Adrenal gland (tissue), 12 donors: Measurements from ENCODE around the gene CUL1. TPM values are rescaled to one million over a fixed set of nuclear protein-coding genes. Genes with fewer than 3 reads are reported as not detected.

Experiments used
- DNase-seq, 7 donors: peaks; one replicate each; pipeline ENCODE4 v3.0.0-alpha.2; 2019 to 2020
- H3K27ac ChIP-seq, 5 donors: fragments of 200-600 bp; sonication (generic) in 4 of 5; 1 replicate in 3 of 5; 2 replicates in 2 of 5; pipeline versions ENCODE4 v1.5.1 to v1.8.0; 2016 to 2020; ENCODE audit warnings: mild to moderate bottlenecking in 1 of 5
- H3K27me3 ChIP-seq: fragments of 200-600 bp; 2 replicates; pipeline ENCODE4 v1.8.0; 2021
- H3K36me3 ChIP-seq, 2 donors: fragments of 200-600 bp; replicated peaks in 1 of 2; 1 replicate in 1 of 2; 2 replicates in 1 of 2; pipeline versions ENCODE4 v1.5.1 to v1.8.0; 2018 to 2022
- H3K4me1 ChIP-seq, 2 donors: fragments of 200-600 bp; replicated peaks in 1 of 2; 1 replicate in 1 of 2; 2 replicates in 1 of 2; pipeline versions ENCODE4 v1.5.1 to v1.8.0; 2018 to 2021
- H3K4me3 ChIP-seq, 4 donors: fragments of 200-600 bp; sonication (generic) in 3 of 4; one replicate each; pipeline ENCODE4 v1.5.1; 2016 to 2018
- H3K9me3 ChIP-seq, 3 donors: fragments of 200-600 bp; sonication (generic) in 1 of 3; replicated peaks in 1 of 3; 1 replicate in 2 of 3; 2 replicates in 1 of 3; pipeline versions ENCODE4 v1.5.1 to v1.8.0; 2016 to 2021
- CTCF ChIP-seq, 6 experiments: fragments of 450-650 bp in 4 of 6; fragments of 200-600 bp in 2 of 6; sonication (generic) in 1 of 6; IDR thresholded peaks; 1 replicate in 5 of 6; 2 replicates in 1 of 6; pipeline versions ENCODE4 v1.5.1 to v1.8.0; 2016 to 2021; ENCODE audit warnings: antibody characterized with exemption in 6 of 6, mild to moderate bottlenecking in 2 of 6, moderate library complexity in 1 of 6
- POLR2A ChIP-seq, 2 donors: fragments of 450-650 bp; IDR thresholded peaks; one replicate each; pipeline ENCODE4 v1.6.1; 2017; ENCODE audit warnings: antibody characterized with exemption in 2 of 2, mild to moderate bottlenecking in 2 of 2, moderate library complexity in 1 of 2
- WGBS, 4 donors: extraction: QIAGEN DNeasy Blood & Tissue Kit in 2 of 4; methylation state at CpG; one replicate each; pipeline versions ENCODE4 v1.1.5 to v1.1.7; 2013 to 2017; 5-methylcytosine and 5-hydroxymethylcytosine counted together
- intact Hi-C, 2 donors: fragments of 100-400 bp; cut with DNase I; formaldehyde crosslinking; loops; one replicate each; pipeline versions ENCODE4 v1.14.1 to v1.15.0; 2022 to 2023
- polyA plus RNA-seq, 3 donors: library from polyadenylated mRNA; stranded (reverse); fragments of 200-250 nt in 2 of 3; fragments of 350-450 nt in 1 of 3; fragmentation: Illumina TruSeq in 1 of 3; extraction: RNeasy Lipid Tissue Mini Kit (QIAGEN cat#74804) in 1 of 3; gene quantifications; one replicate each; pipeline ENCODE4 v1.2.3, GENCODE V29; 2013 to 2014
- total RNA-seq, 9 donors: library from RNA; depleted of rRNA in 4 of 9; stranded (reverse); fragments of >200 nt in 4 of 9; fragments of 120-200 nt in 1 of 9; fragmentation: NEBNext Ultra II Directional in 1 of 9; extraction: Animal tissue kit (Norgen Biotek cat#: 25700) in 1 of 9; gene quantifications; one replicate each; pipeline versions ENCODE4 v1.1.0 to v1.2.4, GENCODE V29; 2013 to 2023
- donor health status: healthy with polysubstance abuse.
- donor health status: Bipolar disorder and iron deficiency.
- donor health status: DM: yes; HTN: yes; CAD: no.
- donor health status: DM: no; HTN: no; CAD: no.
- donor health status: DM: no; HTN: no; CAD: no.
- donor health status: DM: yes; HTN: yes; CAD: no.

The CUL1 gene
- total and polyA plus RNA-seq, 12 donors: 20.8 to 106 (median 38.2) TPM

- WGBS, 4 donors: 82 to 86% (median 83%) methylated on average over 4 of the region's 4 CpGs
- no peak overlapping the region for H3K4me3 ChIP-seq
- H3K27ac ChIP-seq: no peak overlapping the region
- H3K9me3 ChIP-seq: no peaks in the 10 kb centered on the region
- intact Hi-C loops: no loop called here
- H3K36me3 ChIP-seq: no peaks in the 10 kb centered on the region
- no peaks in the 10 kb centered on the region for H3K27me3 ChIP-seq
- DNase-seq: no peak
- H3K4me1 ChIP-seq: no peaks in the 10 kb centered on the region
- TF ChIP-seq CTCF (IDR thresholded peaks at IDR 0.05) (no peak), POLR2A (IDR thresholded peaks at IDR 0.05) (no peak)
These were observed 33.5 kb upstream of the CUL1 start for GRCh38 chr7:148665221-148665620.

GRCh38 chr7:148669927-148670326 is 28.8 kb upstream of the CUL1 start:
- no peak for TF ChIP-seq CTCF (IDR thresholded peaks at IDR 0.05)
- no peak for TF ChIP-seq POLR2A (IDR thresholded peaks at IDR 0.05)
- H3K4me1 ChIP-seq: no peaks in the 10 kb centered on the region
- no peak overlapping the region for H3K4me3 ChIP-seq
- no peaks in the 10 kb centered on the region for H3K36me3 ChIP-seq
- H3K27ac ChIP-seq: no peak overlapping the region
- WGBS, 4 donors: 86 to 88% (median 88%) methylated on average over 3 of the region's 3 CpGs
- no peaks in the 10 kb centered on the region for H3K9me3 ChIP-seq
- intact Hi-C loops: no loop called here
- H3K27me3 ChIP-seq: no peaks in the 10 kb centered on the region
- no peak for DNase-seq

GRCh38 chr7:148670374-148670773 is 28.3 kb upstream of the CUL1 start:
- no peak overlapping the region for H3K4me3 ChIP-seq
- H3K4me1 ChIP-seq: no peaks in the 10 kb centered on the region
- no peaks in the 10 kb centered on the region for H3K9me3 ChIP-seq
- TF ChIP-seq CTCF (IDR thresholded peaks at IDR 0.05): no peak
- no peak for TF ChIP-seq POLR2A (IDR thresholded peaks at IDR 0.05)
- no peak for DNase-seq
- H3K36me3 ChIP-seq: no peaks in the 10 kb centered on the region
- intact Hi-C loops: no loop called here
- H3K27me3 ChIP-seq: no peaks in the 10 kb centered on the region
- no peak overlapping the region for H3K27ac ChIP-seq
- WGBS, 4 donors: 84 to 87% (median 86%) methylated on average over 4 of the region's 4 CpGs

GRCh38 chr7:148670807-148671206 is 27.9 kb upstream of the CUL1 start:
- H3K4me3 ChIP-seq: no peak overlapping the region
- no peaks in the 10 kb centered on the region for H3K4me1 ChIP-seq
- no peak overlapping the region for H3K27ac ChIP-seq
- no peak for TF ChIP-seq POLR2A (IDR thresholded peaks at IDR 0.05)
- no peak for TF ChIP-seq CTCF (IDR thresholded peaks at IDR 0.05)
- no peaks in the 10 kb centered on the region for H3K27me3 ChIP-seq
- intact Hi-C loops: no loop called here
- 51 to 68% (median 66%) methylated on average over 4 of the region's 4 CpGs for WGBS, 4 donors
- no peaks in the 10 kb centered on the region for H3K9me3 ChIP-seq
- no peaks in the 10 kb centered on the region for H3K36me3 ChIP-seq
- no peak for DNase-seq
